ENCODE measurements around the gene HSD17B11.
"Not testable (repeated sequence)": the region's sequence is repeated elsewhere in the genome, so short reads cannot be mapped to it uniquely, and the experiment has no call there.

GRCh38 chr4:87390055-87390454, 933 bp downstream of the HSD17B11 start:
- not testable (repeated sequence) for TF ChIP-seq CTCF, POLR2A (IDR thresholded peaks at IDR 0.05)
